Fibroblast of villous mesenchyme (primary cell): ENCODE results near the gene TOR4A. TPM values are rescaled to one million over a fixed set of nuclear protein-coding genes. Genes with fewer than 3 reads are reported as not detected.

Experiments
- DNase-seq: peaks from one replicate; pipeline ENCODE4 v3.0.0-alpha.2; 2010; ENCODE audit warnings: low read depth
- H3K4me3 ChIP-seq: 2 replicates; pipeline ENCODE4 v1.5.1; 2011; ENCODE audit warnings: low read depth, mild to moderate bottlenecking, low read length
- total RNA-seq: library from RNA; depleted of rRNA; stranded (reverse); fragments of >200 nt; gene quantifications from 2 replicates; pipeline ENCODE4 v1.2.3, GENCODE V29; 2012
- TF ChIP-seq, protein P1 (sequence below): IDR thresholded peaks from 2 replicates; pipeline ENCODE4 v1.5.1; 2012; ENCODE audit warnings: low read depth, mild to moderate bottlenecking, low read length; ENCODE audit not compliant: insufficient read depth

TOR4A gene
- total RNA-seq, 1 donor, result 42.3 TPM

DNA sequence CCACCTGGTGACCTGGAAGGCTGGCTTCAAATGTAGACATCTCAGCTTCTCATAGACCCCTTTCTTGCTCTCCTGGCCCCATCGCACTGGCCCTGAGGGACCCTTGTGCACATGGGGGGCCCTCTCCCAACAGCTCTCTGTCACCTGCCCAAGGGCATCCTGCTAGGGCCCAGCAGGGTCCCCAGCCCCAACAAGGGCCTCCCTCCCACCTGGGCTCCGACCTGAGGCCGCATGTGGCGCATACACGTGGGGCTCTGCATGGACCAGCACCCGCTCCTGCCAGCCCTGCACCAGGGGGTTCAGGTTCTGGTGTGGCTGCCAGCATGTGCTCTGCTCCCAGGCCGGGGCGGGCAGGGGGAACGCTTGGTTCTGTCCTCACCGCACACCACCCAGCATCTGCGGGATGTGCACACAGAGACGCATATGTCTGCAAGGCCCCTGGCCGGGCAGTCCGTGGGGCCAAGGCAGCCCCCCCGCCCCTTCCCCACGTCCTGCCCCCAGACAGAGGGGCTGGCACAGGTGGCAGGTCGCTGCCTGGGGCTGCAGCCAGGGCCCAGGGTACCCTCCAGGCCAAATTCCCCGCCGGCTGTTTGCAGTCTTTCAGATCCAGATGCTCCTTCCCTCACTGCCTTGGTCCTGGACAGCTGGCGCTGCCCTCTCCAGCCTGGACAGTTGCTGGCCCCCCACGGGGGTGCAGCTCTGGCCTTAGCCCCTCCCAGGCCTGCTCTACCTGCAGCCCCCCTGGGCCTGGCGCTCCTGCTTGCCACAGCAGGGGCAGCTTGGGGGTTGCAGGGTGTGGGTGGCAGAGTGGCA is 42.4 kb downstream of the TOR4A start:
- DNase-seq, result no peak
- TF ChIP-seq, protein P1, sequence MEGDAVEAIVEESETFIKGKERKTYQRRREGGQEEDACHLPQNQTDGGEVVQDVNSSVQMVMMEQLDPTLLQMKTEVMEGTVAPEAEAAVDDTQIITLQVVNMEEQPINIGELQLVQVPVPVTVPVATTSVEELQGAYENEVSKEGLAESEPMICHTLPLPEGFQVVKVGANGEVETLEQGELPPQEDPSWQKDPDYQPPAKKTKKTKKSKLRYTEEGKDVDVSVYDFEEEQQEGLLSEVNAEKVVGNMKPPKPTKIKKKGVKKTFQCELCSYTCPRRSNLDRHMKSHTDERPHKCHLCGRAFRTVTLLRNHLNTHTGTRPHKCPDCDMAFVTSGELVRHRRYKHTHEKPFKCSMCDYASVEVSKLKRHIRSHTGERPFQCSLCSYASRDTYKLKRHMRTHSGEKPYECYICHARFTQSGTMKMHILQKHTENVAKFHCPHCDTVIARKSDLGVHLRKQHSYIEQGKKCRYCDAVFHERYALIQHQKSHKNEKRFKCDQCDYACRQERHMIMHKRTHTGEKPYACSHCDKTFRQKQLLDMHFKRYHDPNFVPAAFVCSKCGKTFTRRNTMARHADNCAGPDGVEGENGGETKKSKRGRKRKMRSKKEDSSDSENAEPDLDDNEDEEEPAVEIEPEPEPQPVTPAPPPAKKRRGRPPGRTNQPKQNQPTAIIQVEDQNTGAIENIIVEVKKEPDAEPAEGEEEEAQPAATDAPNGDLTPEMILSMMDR, result no peak
- H3K4me3 ChIP-seq, result no peak overlapping the region

DNA sequence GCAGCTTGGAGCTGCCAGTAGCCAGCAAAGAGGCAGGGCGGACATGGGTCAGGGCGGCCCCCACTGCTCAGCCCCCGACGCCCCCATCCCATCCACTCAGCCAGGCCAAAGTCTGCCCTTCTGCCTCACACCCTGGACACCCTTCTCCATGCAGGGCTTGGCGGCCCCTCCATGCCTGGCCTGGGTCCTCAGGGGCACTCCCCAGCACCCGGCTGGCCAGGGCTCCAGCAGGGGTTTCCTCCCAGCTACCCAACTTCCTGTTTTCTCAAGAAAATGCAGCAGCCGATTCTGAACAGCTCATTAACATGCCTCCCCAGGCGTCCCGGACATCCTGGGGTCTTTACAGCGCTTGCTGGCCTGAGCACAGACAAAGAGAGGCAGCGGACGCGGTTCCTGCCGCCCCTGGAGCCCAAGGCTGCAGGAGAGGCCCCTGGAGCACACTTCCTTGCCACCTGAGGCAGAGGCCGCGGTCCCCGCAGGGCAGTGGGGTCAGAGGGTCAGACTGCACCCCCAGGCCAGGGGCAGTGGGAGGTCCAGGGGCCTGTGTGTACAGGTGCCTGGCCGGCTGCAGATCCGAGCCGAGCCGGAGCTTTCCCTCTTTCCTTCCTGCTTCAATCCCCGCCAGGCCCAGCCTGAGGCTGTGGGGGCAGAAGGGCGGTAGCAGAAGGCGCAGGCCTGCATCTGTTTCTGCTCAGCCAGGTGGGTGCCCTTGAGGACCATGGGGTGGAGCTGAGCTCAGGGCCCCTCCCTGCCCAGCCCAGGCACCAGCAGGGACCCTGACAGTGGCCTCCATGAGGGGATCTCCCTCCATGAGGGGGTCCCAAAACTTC is 43.2 kb downstream of the TOR4A start:
- DNase-seq, result no peak
- TF ChIP-seq, protein P1, result no peak
- no peak overlapping the region for H3K4me3 ChIP-seq

DNA sequence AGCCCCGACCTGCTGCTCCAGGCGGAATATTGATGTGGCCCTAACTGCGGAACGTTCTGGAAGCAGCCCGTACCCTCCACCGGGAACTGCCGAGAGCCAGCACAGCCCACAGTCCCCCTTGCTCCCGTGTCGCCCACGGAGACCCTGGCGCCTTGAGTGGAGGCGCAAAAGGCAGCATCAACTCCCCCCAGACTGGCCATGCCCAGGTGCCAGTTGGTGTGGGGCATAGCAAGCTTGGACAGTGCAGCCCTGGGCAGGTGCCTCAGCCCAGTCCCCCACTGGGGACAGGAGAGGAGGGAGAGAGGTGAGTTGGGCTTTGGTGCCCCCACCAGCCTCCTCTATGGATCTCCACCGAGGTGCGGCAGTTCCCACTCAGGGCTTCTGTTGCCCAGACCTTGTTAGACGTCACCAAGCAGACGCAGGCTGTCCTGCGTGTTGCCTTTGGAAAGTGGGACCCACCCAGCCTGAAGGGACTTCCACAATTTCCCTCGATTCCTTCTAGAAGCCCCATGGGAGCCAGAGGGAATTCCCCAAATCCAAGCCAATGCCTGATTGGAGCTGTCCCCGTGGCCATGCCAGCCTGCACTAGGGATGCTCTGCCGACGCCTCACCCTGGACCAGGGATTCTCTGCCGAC is 44.3 kb downstream of the TOR4A start:
- TF ChIP-seq, protein P1, result no peak
- DNase-seq, result no peak
- H3K4me3 ChIP-seq, result no peak overlapping the region

DNA sequence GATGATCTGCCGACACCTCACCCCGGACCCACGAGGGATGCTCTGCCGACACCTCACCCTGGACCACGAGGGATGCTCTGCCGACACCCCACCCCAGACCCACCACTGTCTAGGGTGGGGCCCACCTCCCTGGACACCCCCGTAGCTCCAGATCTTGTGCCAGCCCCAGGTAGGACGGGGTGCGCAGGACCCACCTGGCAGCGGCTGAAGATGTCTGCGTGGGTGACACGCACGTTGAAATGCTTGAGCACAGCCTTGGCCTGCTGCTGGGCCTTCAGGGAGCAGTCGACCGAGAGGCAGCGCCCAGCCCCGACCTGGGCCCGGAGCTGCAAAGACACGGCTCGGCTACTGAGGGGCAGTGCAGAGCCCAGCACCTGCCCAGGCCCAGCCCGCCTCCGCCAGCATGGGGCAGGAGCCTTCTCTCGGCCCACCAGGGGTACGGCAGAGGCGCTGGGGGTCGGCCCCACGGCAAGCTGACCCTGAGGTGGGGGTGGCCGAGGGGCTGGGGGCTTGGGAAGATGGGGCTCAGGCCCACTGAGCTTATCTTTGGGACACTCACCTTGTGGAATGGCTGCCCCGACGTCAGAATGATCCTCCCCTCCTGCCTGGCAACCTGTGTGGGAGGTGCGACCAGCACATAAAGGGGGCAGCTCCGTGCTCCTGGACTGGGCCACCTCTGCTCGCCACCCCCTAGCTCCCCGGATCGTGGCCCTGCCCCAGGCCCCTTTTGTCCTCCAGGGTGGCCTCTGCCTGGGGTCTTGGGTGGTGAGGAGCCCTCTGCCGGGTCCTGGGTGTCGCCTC is 46.2 kb downstream of the TOR4A start:
- H3K4me3 ChIP-seq, result no peak overlapping the region
- TF ChIP-seq, protein P1, result no peak
- no peak for DNase-seq

DNA sequence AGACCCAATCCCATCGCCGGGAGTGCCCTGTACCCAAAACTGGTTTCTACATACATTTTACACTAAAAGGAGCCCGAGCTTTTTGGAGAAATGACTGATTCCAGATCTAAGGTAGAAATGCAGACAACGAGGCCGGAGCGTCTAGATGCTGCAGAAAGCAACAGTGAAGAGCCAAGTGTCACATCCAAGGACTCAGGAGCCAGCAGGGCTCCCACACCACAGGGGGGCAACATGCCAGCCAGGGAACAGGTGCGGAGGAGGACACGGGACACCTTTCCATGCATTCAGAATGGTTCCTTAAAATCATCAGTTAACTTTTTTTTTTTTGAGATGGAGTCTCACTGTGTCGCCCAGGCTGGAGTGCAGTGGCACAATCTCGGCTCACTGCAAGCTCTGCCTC is 47.6 kb downstream of the TOR4A start:
- no peak overlapping the region for H3K4me3 ChIP-seq
- TF ChIP-seq, protein P1, result no peak
- no peak for DNase-seq

DNA sequence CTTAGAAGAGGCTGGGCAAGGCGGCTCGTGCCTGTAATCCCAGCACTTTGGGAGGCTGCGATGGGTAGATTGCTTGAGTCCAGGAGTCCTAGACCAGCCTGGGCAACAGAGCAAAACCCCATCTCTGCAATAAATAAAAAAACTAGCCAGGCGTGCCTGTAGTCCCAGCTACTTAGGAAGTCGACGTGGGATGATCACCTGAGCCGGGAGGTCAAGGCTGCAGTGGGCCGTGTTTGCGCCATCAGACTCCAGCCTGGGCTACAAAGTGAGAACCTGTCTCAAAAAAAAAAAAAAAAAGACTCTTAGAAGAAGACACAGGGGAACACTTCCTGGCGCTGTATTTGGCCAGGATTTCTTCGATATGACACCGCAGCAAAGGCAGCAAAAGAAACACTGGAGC is 48.3 kb downstream of the TOR4A start:
- DNase-seq, result no peak
- TF ChIP-seq, protein P1, result no peak
- H3K4me3 ChIP-seq, result no peak overlapping the region
